Subcutaneous adipose tissue (tissue), 4 donors: ENCODE data around the gene MSMB. TPM values are rescaled to one million over a fixed set of nuclear protein-coding genes. Genes with fewer than 3 reads are reported as not detected.

Experiments used
- CTCF ChIP-seq: fragments of 450-650 bp; IDR thresholded peaks from one replicate; pipeline ENCODE4 v1.5.1; 2016; ENCODE audit warnings: low read depth, mild to moderate bottlenecking, control low read depth, antibody characterized with exemption, moderate library complexity
- total RNA-seq, 4 donors: library from RNA; depleted of rRNA; stranded (reverse); fragments of >200 nt; gene quantifications; one replicate each; pipeline ENCODE4 v1.1.0, GENCODE V29; 2016

MSMB gene
- total RNA-seq, 4 donors from 2014 or later, result not detected

- TF ChIP-seq CTCF, result no peak
These were observed 16.8 kb upstream of the MSMB start for GRCh38 chr10:46062723-46063428.

GRCh38 chr10:46060706-46061105, 14.6 kb upstream of the MSMB start:
- no peak for TF ChIP-seq CTCF

- no peak for TF ChIP-seq CTCF
These were observed 11.0 kb upstream of the MSMB start for GRCh38 chr10:46057038-46057437.

GRCh38 chr10:46055771-46056170, 9.7 kb upstream of the MSMB start:
- TF ChIP-seq CTCF, result no peak

GRCh38 chr10:46053534-46054434, 7.7 kb upstream of the MSMB start:
- TF ChIP-seq CTCF, result no peak

- TF ChIP-seq CTCF, result no peak
These were observed 6.8 kb upstream of the MSMB start for GRCh38 chr10:46052791-46053375.
